HG02798 (cell line): ENCODE measurements around the gene ARHGEF10L.

Experiments
- ATAC-seq: cut with Tn5 transposase; IDR thresholded peaks from one replicate; pipeline ENCODE4 v1.9.1; 2021; ENCODE audit warnings: mild to moderate bottlenecking; ENCODE audit not compliant: unreplicated experiment, poor library complexity

The ARHGEF10L gene

DNA sequence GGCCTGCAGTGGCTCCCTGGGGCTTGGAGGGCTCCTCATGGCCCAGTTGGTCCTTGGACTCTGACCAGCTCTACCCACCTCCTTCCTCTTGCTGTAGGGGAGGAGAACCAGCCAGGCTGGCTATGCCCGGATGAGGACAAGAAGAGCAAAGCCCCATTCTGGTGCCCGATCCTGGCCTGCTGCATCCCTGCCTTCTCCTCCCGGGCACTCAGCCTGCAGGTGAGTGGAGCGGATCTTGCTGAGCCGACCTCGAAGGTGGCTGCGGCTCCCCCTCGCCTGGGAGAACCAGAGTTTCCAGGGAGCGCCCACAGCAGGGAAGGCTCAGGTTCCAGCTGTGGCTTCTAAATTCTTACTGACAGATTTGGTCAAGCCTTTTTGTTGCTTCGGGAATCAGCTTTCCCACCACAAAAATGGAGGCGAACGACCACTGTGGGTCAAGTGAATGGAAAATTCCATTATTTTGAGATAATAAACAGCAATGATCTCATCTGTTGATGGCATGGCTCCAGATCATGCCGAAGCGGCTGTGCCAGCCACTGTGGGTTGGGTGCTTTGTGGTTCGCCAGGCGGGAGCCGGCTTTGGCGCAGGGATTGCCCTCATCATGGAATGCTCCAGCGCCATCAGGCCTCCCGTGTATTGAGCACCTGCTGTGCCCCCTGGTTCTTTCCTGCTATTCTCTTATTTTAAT lies 109.1 kb downstream of the ARHGEF10L start:
- ATAC-seq, result no peak

DNA sequence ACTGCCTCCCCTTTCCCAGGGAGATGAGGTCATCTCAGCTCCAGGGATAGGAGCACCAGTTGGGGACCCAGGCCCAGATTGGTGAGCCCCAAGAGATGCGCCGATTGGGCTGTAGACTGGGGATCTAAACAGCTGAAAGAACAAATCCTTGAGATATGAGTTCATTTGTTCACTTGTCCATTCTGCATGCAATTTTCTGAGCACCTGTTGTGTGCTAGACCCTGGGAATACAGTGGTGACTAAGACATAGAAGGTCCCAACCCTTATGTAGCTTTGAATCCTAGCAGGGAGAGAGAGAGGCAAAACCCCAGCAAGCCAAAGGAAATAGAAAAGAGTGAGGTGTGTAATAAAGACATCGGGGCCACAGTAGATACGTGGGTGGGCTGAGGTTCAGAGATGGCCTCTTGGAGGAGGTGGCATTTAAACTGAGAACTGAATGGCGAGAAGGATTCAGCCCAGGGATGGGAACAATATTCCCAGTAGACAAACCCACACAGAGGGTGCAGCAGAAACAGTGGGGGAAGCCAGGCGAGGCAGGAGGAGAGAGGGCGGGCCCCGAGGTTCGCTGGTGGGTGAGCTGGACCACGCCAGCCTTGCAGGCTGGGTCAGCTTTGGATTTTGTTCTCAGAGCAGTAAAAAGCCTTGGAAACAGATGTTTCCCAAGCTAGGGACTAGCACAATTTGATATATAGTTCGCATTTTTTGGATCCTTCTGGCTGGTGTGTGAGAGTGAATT lies 110.0 kb downstream of the ARHGEF10L start:
- no peak for ATAC-seq

DNA sequence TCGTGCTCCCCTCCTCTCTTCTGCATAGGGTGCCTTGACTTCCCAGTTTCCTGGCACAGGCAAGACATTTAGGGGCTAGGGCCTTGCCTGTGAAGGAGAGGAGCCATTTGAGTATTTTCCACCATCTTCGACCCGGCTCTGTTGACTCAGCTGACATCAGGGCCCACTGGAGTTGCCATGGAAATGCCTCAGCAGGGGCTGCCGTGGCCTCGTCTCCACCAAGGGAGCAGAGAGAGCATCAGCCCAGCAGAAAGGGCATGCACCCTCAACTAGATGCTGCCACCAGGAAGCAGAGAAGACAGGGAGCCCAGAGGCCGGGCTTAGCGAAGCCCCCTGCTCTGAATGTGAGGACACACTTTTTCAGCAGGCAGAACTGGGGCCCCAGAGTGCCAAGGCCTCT lies 113.8 kb downstream of the ARHGEF10L start:
- ATAC-seq, result no peak

DNA sequence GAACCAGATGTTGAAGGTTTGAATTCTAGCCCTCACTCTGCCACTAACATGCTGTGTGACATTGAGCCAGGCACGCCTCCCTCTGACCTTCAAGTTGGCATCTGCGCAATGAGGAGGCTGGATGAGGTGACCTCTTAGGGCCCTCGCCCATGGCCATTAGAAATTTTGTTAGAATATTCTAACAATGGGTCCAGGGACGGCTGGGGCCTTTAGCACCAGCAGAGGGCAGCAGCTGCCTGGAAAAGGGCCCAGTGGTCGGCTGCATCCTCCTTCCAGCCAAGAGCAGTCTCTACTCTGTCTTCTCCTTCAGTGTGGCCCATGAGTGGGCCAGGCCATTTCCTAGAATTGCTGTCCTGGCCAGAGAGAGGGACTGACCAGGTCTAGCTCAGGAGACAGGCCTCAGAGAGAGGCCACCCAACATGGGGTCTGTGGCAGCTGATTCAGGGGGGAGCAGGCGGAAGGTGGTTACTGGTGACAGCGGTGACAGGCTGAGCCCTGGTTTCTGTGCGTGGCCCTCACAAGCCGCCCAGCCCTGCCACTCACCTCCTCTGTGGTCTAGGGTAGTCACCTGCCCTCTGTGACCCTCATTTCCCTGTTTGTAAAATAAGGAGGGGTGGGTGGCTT lies 114.3 kb downstream of the ARHGEF10L start:
- no peak for ATAC-seq

DNA sequence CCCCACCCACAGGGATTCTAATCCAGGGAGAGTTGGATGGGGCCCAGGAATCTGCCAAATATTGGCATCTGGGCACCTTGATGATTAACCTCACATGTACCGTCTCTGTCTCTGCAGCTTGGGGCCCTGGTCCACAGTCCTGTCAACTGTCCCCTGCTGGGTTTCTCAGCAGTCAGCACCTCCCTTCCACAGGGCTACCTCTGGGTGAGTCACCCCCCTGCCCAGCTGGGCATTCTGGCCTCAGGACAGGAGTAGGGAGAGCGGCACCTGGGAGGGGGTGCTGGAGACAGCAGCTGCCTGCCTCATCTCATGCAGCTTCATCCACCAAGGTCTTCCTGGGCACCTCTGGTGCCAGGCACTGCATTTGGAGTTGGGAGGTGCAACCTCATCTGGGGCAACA lies 115.0 kb downstream of the ARHGEF10L start:
- ATAC-seq, result no peak

DNA sequence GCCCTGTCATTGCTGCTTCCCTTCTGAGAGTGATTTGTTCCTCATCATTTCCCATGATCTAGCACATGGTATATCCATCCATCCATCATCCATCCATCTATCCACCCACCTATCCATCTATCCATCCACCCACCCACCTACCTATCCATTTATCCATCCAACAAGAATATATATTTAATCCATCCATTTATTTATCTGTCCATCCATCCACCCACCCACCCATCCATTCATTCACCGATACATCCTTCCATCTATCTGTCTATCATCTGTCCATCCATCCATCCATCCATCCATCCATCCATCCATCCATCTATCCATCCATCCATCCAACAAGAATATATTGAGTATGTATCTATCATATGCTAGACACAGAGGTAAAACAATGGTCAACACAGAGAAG lies 115.7 kb downstream of the ARHGEF10L start:
- ATAC-seq, result no peak

DNA sequence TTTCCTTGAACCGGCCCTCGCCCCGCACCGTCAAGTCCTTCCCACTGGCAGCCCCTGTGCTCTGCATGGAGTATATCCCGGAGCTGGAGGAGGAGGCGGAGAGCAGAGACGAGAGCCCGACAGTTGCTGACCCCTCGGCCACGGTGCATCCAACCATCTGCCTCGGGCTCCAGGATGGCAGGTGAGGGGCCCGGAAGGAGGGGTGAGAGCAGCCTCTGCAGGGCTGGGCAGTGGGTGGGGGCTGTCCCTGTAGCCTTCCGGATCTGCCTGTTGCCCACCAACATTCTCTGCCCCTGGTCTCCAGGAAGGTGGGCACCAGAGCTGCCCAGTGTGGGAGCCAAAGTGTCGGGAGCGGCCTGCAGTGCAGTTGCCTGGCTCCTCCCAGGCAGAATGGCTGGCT lies 116.4 kb downstream of the ARHGEF10L start:
- ATAC-seq, result no peak

DNA sequence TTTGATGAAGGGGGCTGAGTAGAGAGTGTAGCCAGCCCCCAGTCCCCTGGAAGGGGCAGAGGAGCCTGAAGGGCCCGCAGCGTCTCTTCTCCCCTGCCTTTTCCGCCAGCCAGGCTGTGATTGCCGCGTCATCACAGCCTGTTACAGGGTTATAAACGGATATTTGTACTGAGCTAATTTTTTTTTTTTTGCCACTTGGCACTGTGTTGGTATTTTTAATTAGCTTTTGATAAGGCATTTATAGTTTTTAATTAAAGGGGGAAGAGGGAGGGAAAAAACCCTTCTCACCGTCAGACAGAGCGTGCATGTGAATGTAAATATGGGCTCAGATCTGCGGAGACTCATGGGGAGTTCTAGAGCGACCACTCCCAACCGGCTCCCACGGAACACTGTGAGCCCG lies 117.9 kb downstream of the ARHGEF10L start:
- no peak for ATAC-seq

DNA sequence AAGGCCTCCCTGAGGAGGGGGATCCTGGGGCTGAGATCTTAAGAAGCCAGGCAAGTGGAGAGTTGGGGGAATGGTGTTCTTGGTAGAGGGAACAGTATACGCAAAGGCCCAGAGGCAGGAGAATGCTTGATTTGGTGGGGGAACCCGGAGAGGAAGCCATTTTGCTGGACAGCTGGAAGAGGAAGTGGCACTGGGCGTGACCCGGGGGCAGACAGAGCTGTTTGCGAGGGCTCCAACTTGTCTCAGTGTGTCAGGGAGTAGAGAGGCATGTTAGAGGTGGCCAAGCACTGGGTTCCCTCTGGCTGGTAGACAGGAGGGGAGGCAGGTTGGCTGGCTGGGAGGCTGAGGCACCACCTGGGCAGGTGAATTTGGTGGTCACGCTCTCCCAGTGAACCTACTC lies 119.3 kb downstream of the ARHGEF10L start:
- no peak for ATAC-seq

DNA sequence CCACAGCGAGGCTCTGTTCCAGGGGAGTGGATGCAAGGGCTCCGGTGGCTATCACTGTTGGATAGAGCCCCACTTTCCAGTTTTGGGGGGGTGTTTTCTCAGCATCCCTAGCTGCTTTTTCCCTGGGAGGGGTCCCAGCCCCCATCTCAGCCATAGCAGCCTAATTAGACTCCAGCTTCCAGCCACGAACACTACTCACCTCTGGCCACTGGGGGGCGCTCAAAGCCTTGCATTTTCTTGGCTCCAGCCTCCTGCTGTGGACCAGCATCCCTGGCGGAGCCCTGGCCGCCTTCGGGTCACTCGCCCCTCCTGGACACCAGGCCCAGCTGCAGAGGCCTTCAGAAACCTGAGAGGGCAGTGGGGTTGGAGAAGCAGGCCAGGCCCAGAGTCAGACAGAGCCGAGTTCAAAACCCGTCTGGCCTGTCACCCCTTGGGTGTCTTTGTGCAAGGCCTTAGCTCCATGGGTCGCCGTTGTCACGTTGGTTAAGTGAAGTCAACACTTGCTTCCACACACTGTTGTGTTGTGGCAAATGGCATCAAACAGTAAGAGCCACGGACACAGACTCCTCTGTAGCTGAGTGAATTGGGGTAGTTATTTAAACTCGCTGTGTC lies 122.2 kb downstream of the ARHGEF10L start:
- no peak for ATAC-seq

DNA sequence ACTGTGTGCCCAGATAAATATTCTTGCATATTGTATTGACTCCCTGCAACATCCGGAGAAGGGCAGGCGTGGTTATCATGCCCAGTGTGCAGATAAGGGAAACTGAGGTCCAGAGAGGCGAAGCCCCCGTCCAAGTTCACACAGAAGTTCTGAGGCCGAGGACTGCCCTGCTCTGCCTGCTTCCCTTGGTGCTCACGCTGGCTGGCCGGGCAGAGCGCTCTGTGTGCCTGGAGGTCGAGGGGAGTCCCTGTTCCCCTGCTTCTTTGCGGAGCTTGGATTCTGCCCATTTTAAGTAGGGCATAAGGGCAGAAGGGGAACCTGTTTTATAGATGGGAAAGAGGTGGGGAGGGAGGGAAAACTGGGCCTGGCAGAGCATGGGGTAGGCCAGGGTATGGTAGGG lies 122.8 kb downstream of the ARHGEF10L start:
- ATAC-seq, result no peak

DNA sequence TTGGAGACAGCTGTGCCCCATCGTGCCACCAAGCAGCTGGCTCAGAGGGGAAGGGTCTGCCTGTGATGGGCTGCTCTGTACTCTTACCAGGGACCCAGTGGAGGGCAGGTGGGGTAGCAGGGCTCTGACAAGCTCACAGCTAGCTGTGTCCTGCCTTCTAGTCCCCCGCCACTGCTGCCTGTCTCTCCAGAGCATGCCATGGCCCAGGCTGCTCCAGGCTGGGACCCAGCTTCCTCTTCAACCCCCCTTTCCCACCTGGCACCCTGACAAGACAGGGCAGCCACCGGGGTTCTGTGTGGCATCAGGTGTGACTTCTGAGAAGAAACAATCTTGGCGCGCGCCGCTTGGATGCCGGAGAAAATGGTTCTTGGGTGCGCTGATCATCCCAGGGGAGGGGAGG lies 123.3 kb downstream of the ARHGEF10L start:
- no peak for ATAC-seq

DNA sequence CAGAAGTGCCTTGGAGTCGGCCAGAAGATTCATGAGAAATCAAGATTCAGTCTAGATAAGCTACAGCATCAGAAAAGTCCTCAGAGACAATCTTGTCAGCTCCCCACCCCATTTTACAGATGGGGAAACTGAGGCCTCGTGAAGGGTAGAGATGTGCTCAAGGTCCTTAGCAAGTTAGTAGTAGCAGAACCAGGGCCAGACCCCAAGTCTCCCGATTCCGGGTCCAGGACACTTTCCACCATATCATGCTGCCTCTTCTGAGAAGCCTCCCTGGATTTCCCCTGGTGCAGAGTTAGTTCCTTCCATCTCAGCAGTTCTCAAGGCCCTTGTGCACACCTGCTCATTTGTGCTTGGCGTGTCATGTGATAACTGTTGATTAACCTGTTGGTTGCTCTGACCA lies 124.1 kb downstream of the ARHGEF10L start:
- ATAC-seq, result no peak

DNA sequence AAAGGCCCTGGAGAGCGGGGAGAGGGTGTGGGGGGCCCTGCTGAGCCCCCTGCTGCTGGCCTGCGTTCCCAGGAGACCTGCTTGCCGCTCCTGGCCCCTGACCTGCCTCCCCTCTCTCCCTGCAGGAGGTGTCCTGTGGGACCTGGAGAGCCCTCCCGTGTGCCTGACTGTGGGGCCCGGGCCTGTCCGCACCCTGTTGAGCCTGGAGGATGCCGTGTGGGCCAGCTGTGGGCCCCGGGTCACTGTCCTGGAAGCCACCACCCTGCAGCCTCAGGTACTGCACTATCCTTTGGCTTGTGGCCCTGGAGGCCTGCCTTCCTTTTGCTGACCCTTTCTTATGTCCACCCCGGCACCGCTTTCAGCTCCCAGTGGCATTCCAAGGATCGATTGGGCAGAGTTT lies 124.8 kb downstream of the ARHGEF10L start:
- ATAC-seq, result no peak

DNA sequence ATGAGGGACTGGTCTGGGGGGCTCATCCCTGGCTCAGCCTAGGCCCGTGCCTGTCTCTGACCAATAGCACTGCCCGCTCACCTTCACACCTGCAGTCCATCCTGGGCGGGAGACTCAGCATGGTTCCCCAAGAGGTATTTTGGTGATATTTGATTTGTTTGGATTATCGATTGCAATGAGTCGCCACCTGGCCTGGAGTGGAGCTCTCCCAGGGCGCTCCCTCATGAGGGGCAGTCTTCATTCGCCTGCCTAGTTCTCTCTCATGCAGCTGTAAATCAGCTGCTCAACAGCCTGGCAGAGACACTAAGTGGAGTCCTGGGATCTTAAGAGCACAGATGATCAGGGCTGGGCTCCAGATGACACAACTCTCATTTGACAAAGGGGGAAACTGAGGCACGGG lies 125.6 kb downstream of the ARHGEF10L start:
- ATAC-seq, result no peak

DNA sequence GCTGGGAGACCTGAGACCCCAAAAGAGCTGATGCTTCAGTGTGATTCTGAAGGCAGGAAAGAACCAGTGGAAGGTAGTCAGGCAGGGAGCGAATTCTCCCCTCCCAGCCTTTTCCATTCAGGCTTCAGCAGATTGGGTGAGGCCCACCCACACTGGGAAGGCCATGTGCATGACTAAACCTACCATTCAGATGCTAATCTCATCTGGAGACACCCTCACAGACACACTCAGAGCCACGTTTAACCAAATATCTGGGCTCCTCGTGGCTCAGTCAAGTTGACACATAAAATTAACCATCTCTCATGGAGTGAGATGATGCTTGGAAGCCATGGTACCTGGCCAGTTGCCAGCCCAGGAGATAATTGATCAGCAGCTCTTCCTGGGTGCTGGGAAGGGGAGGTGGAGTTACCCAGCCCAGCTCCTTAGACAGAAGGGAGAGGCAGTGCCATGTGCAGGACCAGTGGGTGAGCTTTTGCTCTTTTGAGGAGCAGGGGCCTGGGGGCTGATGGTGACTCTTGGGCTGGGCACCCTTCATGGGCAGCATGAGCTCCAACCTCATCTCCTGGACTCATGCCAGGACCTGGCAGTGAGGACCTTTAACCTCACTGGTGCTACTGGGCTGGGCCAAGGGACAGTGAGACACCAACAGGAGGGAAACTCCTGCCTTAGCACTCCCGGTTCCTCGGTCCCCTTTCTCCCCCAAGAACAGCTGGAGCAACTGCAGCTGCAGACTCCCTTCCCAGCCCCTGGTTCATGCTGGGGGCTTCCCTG lies 126.6 kb downstream of the ARHGEF10L start:
- no peak for ATAC-seq

DNA sequence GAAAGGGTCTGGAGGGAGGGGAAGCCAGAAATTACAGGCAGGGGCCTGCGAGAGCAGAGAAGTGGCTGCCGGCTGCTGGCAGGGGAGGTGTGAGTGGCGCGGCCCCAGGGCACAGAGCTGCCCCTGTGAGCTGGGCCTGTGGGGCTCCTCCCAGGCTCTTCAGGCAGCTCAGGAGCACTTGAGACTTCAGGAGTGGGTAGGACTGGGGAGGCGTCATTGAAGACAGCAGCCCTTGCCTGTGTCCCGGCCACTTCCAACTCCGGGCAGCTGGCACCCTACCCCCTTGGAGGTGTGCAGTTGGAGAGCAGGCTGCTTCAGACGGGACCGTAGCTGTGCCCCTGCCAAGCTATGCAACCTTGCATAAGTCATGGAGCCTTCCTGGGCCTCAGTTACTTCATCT lies 128.1 kb downstream of the ARHGEF10L start:
- ATAC-seq, result no peak

DNA sequence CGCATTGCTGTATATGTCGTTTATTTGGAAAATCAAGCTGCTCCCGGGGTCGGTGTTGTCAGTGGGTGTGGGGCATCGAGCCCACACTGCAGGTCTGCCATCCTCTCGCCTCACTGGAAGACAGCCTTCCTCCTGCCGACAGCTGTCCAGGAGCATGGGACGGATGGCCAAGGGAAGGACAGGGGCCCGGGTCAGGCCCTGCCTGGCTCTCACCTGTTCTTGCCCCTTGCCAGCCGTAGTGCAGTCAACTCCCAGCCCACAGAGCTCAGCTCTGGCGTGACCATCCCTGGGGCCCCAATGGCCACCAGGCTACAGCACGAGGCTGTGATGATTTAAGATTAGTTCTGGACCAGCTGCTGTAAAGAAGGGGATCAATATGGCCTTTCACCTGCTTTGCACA lies 128.7 kb downstream of the ARHGEF10L start:
- ATAC-seq, result no peak

DNA sequence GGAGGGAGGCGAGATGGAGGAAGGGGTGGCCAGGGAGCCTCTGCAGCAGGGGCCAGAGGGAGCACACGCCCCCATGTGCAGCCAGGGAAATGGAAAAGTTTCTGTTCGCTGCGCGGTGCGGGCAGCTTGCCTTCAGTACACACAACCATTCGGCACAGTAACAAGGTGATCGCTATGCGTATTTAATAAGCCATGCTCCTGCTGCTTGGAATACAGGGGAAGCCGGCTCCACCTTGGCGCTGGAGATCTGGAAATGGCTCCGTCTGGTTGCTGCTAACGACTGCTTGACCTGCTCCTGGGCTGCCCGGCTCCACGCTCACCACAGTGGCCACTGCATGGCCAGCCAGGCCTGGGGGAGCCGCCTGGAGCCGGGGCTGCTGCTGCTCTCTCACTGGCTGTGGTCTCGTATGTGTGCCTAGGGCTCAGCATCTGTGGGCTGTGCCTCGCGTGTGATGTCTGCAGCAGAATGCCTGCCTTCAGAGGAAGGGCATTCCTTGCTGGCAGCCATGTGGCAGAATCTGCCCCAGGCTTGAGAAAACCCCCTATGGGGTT lies 129.2 kb downstream of the ARHGEF10L start:
- ATAC-seq, result no peak

DNA sequence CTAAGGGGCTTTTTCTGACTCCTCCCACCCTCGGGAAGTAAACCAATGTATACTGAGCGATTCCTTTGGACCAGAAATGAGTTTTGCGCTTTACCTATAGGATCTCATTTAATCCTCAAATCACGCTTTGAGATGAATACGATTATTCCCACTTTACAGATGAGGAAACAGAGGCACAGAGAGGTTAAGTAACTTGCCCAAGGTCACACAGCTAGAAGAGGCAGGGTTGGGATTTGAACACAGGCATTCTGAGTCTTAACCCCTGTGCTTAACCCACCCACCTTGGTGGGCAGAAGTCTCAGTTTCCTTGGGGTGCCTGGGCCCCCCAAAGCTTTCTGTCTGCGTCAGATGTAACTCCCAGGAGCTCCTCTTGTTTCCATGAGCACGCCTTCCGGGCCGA lies 129.8 kb downstream of the ARHGEF10L start:
- no peak for ATAC-seq
